H1 (cell line): ENCODE measurements around the gene DSTN. TPM values are rescaled to one million over a fixed set of nuclear protein-coding genes. Genes with fewer than 3 reads are reported as not detected.

Experiments
- BCL11A ChIP-seq, 2 experiments: IDR thresholded peaks; one replicate each; pipeline ENCODE4 v1.6.1; 2011; ENCODE audit warnings: low read depth in 2 of 2, low read length in 2 of 2, mild to moderate bottlenecking in 2 of 2
- BRCA1 ChIP-seq: IDR thresholded peaks from 2 replicates; pipeline ENCODE4 v1.6.1; 2012; ENCODE audit warnings: low read depth, low read length, improper control_type of control experiment
- CTBP2 ChIP-seq: IDR thresholded peaks from 2 replicates; pipeline ENCODE4 v1.7.0; 2011; ENCODE audit warnings: borderline replicate concordance, mild to moderate bottlenecking, moderate library complexity, mixed read lengths, low read length; ENCODE audit not compliant: insufficient read depth, insufficient read length
- HDAC6 ChIP-seq: IDR thresholded peaks from one replicate; pipeline ENCODE4 v1.7.1; 2012; ENCODE audit warnings: low read depth, mild to moderate bottlenecking, inconsistent platforms, low read length, moderate library complexity
- SUZ12 ChIP-seq: fragments of 200-600 bp; sonication (generic); IDR thresholded peaks from 2 replicates; pipeline ENCODE4 v1.6.1; 2012; ENCODE audit warnings: mild to moderate bottlenecking, inconsistent platforms, low read length, moderate library complexity, mixed read lengths
- polyA plus RNA-seq, 7 experiments: library from polyadenylated mRNA; depleted of rRNA in 3 of 7; stranded (reverse) in 5 of 7; unstranded in 2 of 7; fragments of >200 nt in 5 of 7; fragments of 200-250 nt in 2 of 7; gene quantifications; 1 replicate in 5 of 7; 2 replicates in 1 of 7; 4 replicates in 1 of 7; pipeline versions ENCODE4 v1.2.1 to v1.2.3, GENCODE V29; 2011 to 2013; ENCODE audit warnings: missing spikeins in 2 of 7, mixed read lengths in 2 of 7
- total RNA-seq: library from RNA; stranded (reverse); fragmentation: NEBNext Ultra II Directional; extraction: Animal tissue kit (Norgen Biotek cat#: 25700); gene quantifications from 2 replicates; pipeline ENCODE4 v1.2.1, GENCODE V29; 2021
- TF ChIP-seq, protein P1 (sequence below): fragments of 300-600 bp; sonication (generic); IDR thresholded peaks from 2 replicates; pipeline ENCODE4 v1.7.1; 2012; ENCODE audit warnings: low read length, moderate library complexity, mild to moderate bottlenecking, inconsistent platforms; ENCODE audit not compliant: insufficient replicate concordance
- TF ChIP-seq, protein P2 (sequence below): IDR thresholded peaks from 2 replicates; pipeline ENCODE4 v1.6.1; 2012; ENCODE audit warnings: low read length, inconsistent platforms
- TF ChIP-seq, protein P3 (sequence below): IDR thresholded peaks from 2 replicates; pipeline ENCODE4 v1.6.1; 2012; ENCODE audit warnings: inconsistent platforms

Gene DSTN
- total and polyA plus RNA-seq, 2 of the 8 experiments (the other 6 are each of a cell fraction or from before 2014, with no cell fraction given): 43.3 to 208 TPM

DNA sequence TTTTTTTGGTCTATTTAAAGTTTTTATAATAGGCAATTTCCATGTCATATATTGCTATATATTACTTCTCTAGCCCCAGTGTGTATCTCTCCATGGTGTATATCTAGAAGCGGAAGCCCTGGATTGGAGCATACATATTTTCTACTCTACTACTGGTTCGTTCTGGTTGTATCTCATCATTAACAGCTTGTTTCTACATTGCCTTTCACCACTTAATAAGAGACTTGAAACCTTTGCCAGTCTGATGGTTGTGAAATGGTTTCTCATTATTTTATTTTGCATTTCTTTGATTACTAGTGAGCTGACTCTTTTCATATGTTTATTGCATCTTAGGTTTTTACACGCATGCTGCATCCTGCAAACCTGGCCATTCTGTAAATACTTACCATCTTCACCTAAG, 3.6 kb downstream of the DSTN start (continued):
- TF ChIP-seq, protein P1, sequence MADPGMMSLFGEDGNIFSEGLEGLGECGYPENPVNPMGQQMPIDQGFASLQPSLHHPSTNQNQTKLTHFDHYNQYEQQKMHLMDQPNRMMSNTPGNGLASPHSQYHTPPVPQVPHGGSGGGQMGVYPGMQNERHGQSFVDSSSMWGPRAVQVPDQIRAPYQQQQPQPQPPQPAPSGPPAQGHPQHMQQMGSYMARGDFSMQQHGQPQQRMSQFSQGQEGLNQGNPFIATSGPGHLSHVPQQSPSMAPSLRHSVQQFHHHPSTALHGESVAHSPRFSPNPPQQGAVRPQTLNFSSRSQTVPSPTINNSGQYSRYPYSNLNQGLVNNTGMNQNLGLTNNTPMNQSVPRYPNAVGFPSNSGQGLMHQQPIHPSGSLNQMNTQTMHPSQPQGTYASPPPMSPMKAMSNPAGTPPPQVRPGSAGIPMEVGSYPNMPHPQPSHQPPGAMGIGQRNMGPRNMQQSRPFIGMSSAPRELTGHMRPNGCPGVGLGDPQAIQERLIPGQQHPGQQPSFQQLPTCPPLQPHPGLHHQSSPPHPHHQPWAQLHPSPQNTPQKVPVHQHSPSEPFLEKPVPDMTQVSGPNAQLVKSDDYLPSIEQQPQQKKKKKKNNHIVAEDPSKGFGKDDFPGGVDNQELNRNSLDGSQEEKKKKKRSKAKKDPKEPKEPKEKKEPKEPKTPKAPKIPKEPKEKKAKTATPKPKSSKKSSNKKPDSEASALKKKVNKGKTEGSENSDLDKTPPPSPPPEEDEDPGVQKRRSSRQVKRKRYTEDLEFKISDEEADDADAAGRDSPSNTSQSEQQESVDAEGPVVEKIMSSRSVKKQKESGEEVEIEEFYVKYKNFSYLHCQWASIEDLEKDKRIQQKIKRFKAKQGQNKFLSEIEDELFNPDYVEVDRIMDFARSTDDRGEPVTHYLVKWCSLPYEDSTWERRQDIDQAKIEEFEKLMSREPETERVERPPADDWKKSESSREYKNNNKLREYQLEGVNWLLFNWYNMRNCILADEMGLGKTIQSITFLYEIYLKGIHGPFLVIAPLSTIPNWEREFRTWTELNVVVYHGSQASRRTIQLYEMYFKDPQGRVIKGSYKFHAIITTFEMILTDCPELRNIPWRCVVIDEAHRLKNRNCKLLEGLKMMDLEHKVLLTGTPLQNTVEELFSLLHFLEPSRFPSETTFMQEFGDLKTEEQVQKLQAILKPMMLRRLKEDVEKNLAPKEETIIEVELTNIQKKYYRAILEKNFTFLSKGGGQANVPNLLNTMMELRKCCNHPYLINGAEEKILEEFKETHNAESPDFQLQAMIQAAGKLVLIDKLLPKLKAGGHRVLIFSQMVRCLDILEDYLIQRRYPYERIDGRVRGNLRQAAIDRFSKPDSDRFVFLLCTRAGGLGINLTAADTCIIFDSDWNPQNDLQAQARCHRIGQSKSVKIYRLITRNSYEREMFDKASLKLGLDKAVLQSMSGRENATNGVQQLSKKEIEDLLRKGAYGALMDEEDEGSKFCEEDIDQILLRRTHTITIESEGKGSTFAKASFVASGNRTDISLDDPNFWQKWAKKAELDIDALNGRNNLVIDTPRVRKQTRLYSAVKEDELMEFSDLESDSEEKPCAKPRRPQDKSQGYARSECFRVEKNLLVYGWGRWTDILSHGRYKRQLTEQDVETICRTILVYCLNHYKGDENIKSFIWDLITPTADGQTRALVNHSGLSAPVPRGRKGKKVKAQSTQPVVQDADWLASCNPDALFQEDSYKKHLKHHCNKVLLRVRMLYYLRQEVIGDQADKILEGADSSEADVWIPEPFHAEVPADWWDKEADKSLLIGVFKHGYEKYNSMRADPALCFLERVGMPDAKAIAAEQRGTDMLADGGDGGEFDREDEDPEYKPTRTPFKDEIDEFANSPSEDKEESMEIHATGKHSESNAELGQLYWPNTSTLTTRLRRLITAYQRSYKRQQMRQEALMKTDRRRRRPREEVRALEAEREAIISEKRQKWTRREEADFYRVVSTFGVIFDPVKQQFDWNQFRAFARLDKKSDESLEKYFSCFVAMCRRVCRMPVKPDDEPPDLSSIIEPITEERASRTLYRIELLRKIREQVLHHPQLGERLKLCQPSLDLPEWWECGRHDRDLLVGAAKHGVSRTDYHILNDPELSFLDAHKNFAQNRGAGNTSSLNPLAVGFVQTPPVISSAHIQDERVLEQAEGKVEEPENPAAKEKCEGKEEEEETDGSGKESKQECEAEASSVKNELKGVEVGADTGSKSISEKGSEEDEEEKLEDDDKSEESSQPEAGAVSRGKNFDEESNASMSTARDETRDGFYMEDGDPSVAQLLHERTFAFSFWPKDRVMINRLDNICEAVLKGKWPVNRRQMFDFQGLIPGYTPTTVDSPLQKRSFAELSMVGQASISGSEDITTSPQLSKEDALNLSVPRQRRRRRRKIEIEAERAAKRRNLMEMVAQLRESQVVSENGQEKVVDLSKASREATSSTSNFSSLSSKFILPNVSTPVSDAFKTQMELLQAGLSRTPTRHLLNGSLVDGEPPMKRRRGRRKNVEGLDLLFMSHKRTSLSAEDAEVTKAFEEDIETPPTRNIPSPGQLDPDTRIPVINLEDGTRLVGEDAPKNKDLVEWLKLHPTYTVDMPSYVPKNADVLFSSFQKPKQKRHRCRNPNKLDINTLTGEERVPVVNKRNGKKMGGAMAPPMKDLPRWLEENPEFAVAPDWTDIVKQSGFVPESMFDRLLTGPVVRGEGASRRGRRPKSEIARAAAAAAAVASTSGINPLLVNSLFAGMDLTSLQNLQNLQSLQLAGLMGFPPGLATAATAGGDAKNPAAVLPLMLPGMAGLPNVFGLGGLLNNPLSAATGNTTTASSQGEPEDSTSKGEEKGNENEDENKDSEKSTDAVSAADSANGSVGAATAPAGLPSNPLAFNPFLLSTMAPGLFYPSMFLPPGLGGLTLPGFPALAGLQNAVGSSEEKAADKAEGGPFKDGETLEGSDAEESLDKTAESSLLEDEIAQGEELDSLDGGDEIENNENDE: no peak
- TF ChIP-seq, protein P2, sequence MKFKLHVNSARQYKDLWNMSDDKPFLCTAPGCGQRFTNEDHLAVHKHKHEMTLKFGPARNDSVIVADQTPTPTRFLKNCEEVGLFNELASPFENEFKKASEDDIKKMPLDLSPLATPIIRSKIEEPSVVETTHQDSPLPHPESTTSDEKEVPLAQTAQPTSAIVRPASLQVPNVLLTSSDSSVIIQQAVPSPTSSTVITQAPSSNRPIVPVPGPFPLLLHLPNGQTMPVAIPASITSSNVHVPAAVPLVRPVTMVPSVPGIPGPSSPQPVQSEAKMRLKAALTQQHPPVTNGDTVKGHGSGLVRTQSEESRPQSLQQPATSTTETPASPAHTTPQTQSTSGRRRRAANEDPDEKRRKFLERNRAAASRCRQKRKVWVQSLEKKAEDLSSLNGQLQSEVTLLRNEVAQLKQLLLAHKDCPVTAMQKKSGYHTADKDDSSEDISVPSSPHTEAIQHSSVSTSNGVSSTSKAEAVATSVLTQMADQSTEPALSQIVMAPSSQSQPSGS: no peak
- TF ChIP-seq SUZ12 (no peak), BCL11A (IDR thresholded peaks at IDR 0.05; ENCODE audit: low read depth in 2 of 2, low read length in 2 of 2) (no peak), BRCA1 (no peak), HDAC6 (no peak), CTBP2 (no peak)
- TF ChIP-seq, protein P3, sequence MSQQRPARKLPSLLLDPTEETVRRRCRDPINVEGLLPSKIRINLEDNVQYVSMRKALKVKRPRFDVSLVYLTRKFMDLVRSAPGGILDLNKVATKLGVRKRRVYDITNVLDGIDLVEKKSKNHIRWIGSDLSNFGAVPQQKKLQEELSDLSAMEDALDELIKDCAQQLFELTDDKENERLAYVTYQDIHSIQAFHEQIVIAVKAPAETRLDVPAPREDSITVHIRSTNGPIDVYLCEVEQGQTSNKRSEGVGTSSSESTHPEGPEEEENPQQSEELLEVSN: no peak
- TF ChIP-seq, all 59 proteins: peak for 0
